ENCODE results near the gene CAPS.

DNA sequence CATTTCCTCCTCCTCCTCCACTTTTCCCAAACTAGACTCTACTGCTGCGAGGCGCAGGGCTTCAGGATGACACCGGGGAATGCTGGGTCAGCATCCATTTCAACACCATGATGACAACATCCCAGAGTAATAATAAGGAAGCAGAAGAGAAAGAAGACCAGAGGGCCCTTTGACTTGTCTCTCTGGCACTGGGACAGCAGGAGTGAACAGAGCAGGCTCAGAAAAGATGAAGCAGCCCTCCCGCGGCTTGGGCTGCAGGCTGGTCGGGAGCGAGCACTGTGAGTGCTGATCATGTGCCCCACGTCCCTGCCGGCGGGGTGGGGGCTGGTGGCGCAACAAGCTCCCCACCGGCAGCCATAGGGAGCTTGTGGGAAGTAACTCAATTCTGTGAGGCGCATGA lies 33.4 kb downstream of the CAPS start:
- TF ChIP-seq SIN3A (IDR thresholded peaks at IDR 0.05; ENCODE audit: borderline replicate concordance, insufficient read depth, low read length) = no peak
- TF ChIP-seq, protein P1, sequence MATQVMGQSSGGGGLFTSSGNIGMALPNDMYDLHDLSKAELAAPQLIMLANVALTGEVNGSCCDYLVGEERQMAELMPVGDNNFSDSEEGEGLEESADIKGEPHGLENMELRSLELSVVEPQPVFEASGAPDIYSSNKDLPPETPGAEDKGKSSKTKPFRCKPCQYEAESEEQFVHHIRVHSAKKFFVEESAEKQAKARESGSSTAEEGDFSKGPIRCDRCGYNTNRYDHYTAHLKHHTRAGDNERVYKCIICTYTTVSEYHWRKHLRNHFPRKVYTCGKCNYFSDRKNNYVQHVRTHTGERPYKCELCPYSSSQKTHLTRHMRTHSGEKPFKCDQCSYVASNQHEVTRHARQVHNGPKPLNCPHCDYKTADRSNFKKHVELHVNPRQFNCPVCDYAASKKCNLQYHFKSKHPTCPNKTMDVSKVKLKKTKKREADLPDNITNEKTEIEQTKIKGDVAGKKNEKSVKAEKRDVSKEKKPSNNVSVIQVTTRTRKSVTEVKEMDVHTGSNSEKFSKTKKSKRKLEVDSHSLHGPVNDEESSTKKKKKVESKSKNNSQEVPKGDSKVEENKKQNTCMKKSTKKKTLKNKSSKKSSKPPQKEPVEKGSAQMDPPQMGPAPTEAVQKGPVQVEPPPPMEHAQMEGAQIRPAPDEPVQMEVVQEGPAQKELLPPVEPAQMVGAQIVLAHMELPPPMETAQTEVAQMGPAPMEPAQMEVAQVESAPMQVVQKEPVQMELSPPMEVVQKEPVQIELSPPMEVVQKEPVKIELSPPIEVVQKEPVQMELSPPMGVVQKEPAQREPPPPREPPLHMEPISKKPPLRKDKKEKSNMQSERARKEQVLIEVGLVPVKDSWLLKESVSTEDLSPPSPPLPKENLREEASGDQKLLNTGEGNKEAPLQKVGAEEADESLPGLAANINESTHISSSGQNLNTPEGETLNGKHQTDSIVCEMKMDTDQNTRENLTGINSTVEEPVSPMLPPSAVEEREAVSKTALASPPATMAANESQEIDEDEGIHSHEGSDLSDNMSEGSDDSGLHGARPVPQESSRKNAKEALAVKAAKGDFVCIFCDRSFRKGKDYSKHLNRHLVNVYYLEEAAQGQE (IDR thresholded peaks at IDR 0.05; ENCODE audit: insufficient read depth in 1 of 2, low read depth in 2 of 2, low read length in 2 of 2) = no peak

All from PFSK-1 (cell line).